ENCODE data around the gene TMEM253.

- no peak for TF ChIP-seq CTCF (IDR thresholded peaks at IDR 0.05)
- no peak for TF ChIP-seq ZFX (IDR thresholded peaks at IDR 0.05; ENCODE audit: borderline replicate concordance)
Measured at GRCh38 chr14:21089271-21089670, 11.6 kb upstream of the TMEM253 start.
